Epithelial cell of esophagus (primary cell): ENCODE measurements around the gene CREBBP.

ENCODE experiments used
- DNase-seq: peaks from one replicate; pipeline ENCODE4 v3.0.0; 2010; ENCODE audit warnings: low read depth
- H3K4me3 ChIP-seq: 2 replicates; pipeline ENCODE4 v1.5.1; 2011; ENCODE audit warnings: mild to moderate bottlenecking, low read length, control low read depth
- CTCF ChIP-seq: IDR thresholded peaks from 2 replicates; pipeline ENCODE4 v1.5.1; 2011; ENCODE audit warnings: low read depth, mild to moderate bottlenecking, low read length, control low read depth, inconsistent platforms; ENCODE audit not compliant: insufficient read depth; ENCODE audit errors: missing control alignments

Gene CREBBP

GRCh38 chr16:3797904-3798811 is 82.4 kb downstream of the CREBBP start:
- DNase-seq: no peak
- no peak overlapping the region for H3K4me3 ChIP-seq
- TF ChIP-seq CTCF: no peak

- H3K4me3 ChIP-seq: no peak overlapping the region
- TF ChIP-seq CTCF: no peak
- DNase-seq: no peak
These were observed 83.0 kb downstream of the CREBBP start for GRCh38 chr16:3797473-3797872.

GRCh38 chr16:3793161-3793576 is 87.3 kb downstream of the CREBBP start:
- DNase-seq: peak; percentile 92
- no peak overlapping the region for H3K4me3 ChIP-seq
- peak; percentile 60 for TF ChIP-seq CTCF

GRCh38 chr16:3792472-3793012 is 88.0 kb downstream of the CREBBP start:
- no peak for TF ChIP-seq CTCF
- no peak for DNase-seq
- H3K4me3 ChIP-seq: no peak overlapping the region

GRCh38 chr16:3791701-3792100 is 88.8 kb downstream of the CREBBP start:
- DNase-seq: no peak
- no peak for TF ChIP-seq CTCF
- no peak overlapping the region for H3K4me3 ChIP-seq

- TF ChIP-seq CTCF: no peak
- no peak for DNase-seq
- H3K4me3 ChIP-seq: no peak overlapping the region
These were observed 91.0 kb downstream of the CREBBP start for GRCh38 chr16:3789375-3790099.
